ENCODE measurements around the gene ACRBP. TPM values are rescaled to one million over a fixed set of nuclear protein-coding genes. Genes with fewer than 3 reads are reported as not detected.
A peak's percentile ranks its signal among the peaks of the same experiment; 100 is the strongest.

ACRBP gene
- total and polyA plus RNA-seq, 3 donors from 2014 or later: 172 to 715 (median 241) TPM

DNA sequence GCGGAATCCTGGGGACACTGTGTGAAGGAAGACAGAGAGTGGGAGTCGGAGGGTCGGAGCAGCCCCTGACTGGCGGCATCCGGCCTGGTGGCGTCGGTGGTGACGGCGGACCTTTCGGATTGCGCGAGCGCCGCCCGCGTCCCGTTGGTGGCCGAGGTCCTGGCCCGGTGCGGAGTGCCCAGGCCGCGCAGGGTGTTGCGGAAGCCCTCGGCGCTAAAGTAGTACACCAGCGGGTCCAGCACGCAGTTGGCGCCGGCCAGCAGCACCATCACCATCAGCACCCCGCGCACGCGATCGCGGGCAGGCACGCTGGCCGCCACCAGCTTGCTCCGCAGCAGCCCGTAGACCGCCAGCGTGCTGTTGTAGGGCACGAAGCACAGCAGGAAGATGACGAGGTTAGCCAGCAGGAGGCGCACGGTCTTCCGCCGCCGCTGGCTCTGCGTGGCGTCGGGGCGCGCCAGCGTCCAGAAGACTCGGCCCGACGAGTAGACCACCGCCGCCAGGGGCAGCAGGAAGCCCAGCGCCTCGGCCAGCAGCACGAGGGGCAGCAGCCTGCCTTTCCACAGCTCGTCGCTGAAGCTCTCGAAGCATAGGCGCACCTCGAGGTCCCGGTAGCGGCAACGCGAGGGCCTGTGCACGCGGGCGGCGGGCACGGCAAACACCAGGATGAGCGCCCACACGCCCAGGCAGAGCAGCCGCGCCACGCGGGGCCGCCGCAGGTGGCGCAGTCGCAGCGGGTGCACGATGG is 26.9 kb downstream of the ACRBP start:
- peak; percentile 71 for DNase-seq
- WGBS, 2 donors: 28 to 46% methylated on average over 12 to 83 of the region's 88 CpGs
- Histone ChIP-seq H3K27me3 (no peaks in the 10 kb centered on the region), H3K4me1 (no peaks in the 10 kb centered on the region), H3K27ac (no peak overlapping the region), H3K4me3 (peak overlapping the region; percentile 20 to 27), H3K9me3 (no peaks in the 10 kb centered on the region), H3K36me3 (ENCODE audit: low read depth, missing control alignments) (no peaks in the 10 kb centered on the region)
- intact Hi-C loops (cut with DNase I; ENCODE audit: low total_unique reads): no loop called here
- TF ChIP-seq, protein P1, sequence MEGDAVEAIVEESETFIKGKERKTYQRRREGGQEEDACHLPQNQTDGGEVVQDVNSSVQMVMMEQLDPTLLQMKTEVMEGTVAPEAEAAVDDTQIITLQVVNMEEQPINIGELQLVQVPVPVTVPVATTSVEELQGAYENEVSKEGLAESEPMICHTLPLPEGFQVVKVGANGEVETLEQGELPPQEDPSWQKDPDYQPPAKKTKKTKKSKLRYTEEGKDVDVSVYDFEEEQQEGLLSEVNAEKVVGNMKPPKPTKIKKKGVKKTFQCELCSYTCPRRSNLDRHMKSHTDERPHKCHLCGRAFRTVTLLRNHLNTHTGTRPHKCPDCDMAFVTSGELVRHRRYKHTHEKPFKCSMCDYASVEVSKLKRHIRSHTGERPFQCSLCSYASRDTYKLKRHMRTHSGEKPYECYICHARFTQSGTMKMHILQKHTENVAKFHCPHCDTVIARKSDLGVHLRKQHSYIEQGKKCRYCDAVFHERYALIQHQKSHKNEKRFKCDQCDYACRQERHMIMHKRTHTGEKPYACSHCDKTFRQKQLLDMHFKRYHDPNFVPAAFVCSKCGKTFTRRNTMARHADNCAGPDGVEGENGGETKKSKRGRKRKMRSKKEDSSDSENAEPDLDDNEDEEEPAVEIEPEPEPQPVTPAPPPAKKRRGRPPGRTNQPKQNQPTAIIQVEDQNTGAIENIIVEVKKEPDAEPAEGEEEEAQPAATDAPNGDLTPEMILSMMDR (IDR thresholded peaks at IDR 0.05): peak; percentile 31 to 65 (median 44)
- no peak for TF ChIP-seq POLR2A (IDR thresholded peaks at IDR 0.05)

DNA sequence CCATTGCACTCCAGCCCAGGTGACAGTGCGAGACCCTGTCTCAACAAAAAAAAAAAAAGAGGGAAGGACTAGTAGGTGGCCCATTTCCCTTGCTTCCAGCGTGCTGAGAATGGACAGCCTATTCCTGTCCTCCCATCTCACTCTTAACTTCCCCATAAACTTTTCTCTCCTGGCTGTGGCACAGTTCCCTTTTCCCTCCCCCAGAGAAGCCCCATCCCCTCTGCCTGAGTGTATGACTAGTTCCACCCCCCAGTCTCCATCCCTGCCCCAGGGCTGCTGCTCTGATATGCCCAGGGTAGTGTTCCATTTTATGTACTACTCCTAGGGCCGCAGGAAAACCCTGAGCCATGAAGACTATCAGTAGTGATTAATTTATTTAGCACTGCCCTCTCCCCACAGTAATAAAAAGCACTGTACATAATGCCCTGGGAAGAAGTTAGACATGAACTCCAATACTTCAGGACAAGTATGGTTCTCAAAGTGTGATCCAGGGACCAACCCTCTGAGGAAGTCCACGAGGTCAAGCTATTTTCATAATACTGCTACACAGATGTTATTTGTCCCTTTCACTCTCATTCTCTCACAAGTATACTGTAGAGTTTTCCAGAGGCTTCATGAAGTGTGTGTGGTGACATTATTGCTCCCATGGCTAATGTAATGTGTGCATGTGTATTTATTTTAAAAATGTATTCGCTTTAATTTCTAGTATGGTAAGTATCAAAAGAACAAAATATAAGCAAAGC is 28.6 kb downstream of the ACRBP start:
- no peak overlapping the region for H3K4me3 ChIP-seq
- no peaks in the 10 kb centered on the region for H3K27me3 ChIP-seq
- H3K36me3 ChIP-seq (ENCODE audit: low read depth, missing control alignments): no peaks in the 10 kb centered on the region
- intact Hi-C loops (cut with DNase I; ENCODE audit: low total_unique reads): no loop called here
- no peak for DNase-seq
- 82% methylated on average over 5 of the region's 5 CpGs for WGBS, 2 donors
- H3K27ac ChIP-seq: no peak overlapping the region
- H3K9me3 ChIP-seq: no peaks in the 10 kb centered on the region
- TF ChIP-seq, protein P1 (IDR thresholded peaks at IDR 0.05): no peak
- no peak for TF ChIP-seq POLR2A (IDR thresholded peaks at IDR 0.05)
- H3K4me1 ChIP-seq: peaks cover 8% of the 10 kb centered on the region

DNA sequence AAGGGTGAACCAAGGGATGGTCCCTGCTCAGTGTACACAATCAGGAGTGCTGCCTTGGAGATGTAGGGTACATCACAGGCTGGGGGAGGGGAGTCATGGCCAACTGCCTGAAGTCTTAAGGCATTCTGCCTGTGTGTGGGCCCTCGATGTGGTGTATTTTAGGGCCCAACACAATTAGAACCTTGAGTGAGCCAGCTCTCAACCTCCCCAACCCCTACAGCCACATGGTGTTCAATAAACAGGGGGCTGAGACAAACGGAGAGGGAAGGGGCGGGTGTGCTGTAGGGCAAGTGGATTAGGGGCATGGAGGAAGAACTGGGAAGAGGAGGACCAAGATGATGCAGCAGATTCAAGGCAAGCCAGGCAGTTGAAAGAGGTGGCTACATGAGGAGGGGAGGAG is 31.4 kb downstream of the ACRBP start:
- Histone ChIP-seq H3K9me3 (no peaks in the 10 kb centered on the region), H3K36me3 (ENCODE audit: low read depth, missing control alignments) (no peaks in the 10 kb centered on the region), H3K27me3 (no peaks in the 10 kb centered on the region), H3K4me1 (peaks cover 28% of the 10 kb centered on the region), H3K27ac (peak overlapping the region in 1 of 2 donors; percentile 88), H3K4me3 (no peak overlapping the region)
- 50 to 58% methylated on average over 3 of the region's 3 CpGs for WGBS, 2 donors
- intact Hi-C loops (cut with DNase I; ENCODE audit: low total_unique reads): no loop called here
- TF ChIP-seq, protein P1 (IDR thresholded peaks at IDR 0.05): no peak
- no peak for TF ChIP-seq POLR2A (IDR thresholded peaks at IDR 0.05)
- DNase-seq: no peak

DNA sequence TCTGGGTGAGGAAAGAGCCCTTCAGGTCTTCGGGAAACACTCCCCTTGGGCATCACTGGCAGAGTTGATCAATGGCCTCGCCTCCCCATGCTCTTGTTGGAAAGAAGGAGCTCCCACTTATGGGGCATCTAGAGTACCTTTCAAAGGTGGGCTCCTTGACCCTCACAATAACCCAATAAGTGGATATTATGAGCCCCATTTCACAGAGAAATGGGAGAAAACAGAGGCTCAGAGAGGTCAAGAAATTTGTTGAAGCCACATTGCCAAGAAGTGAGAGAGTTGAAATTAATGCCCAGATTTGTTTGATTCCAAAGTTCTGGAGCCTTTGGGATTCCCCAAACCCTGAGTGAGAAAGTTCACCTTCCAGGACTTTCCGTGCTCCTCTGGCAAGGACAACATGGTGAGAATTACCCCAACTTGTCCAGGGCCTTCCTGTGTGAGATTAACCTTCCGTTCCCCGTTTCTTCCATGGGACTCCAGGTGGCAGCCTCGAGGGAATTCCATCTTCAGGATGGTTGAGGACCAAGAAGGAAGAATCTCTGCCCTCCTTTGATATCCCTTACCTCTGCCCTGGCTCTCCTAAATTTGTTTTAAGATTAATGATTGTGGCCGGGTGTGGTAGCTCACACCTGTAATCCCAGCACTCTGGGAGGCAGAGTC is 32.6 kb downstream of the ACRBP start:
- 56 to 59% methylated on average over 7 of the region's 7 CpGs for WGBS, 2 donors
- Histone ChIP-seq H3K36me3 (ENCODE audit: low read depth, missing control alignments) (no peaks in the 10 kb centered on the region), H3K4me3 (peak overlapping the region in 1 of 2 donors; percentile 53), H3K27ac (peak overlapping the region; percentile 85 to 88), H3K4me1 (peaks cover 28% of the 10 kb centered on the region), H3K9me3 (no peaks in the 10 kb centered on the region), H3K27me3 (no peaks in the 10 kb centered on the region)
- TF ChIP-seq, protein P1 (IDR thresholded peaks at IDR 0.05): no peak
- TF ChIP-seq POLR2A (IDR thresholded peaks at IDR 0.05): no peak
- DNase-seq: no peak
- intact Hi-C loops (cut with DNase I; ENCODE audit: low total_unique reads): no loop called here
